OCI-LY1 (cell line): ENCODE measurements around the gene ACSM4.
"Not testable (repeated sequence)": the region's sequence is repeated elsewhere in the genome, so short reads cannot be mapped to it uniquely, and the experiment has no call there.

Experiments
- CTCF ChIP-seq: fragments of 200-600 bp; sonication (generic), shearing (Covaris generic); IDR thresholded peaks from 2 replicates; pipeline ENCODE4 v1.5.1; 2017; ENCODE audit warnings: mild to moderate bottlenecking, antibody characterized with exemption, low read length, moderate library complexity, mixed read lengths
- EZH2 ChIP-seq: fragments of 200-600 bp; sonication (generic), shearing (Covaris generic); IDR thresholded peaks from 2 replicates; pipeline ENCODE4 v1.8.0; 2017; ENCODE audit warnings: borderline replicate concordance, mixed run types, mild to moderate bottlenecking, antibody characterized with exemption, low read length, moderate library complexity, mixed read lengths

DNA sequence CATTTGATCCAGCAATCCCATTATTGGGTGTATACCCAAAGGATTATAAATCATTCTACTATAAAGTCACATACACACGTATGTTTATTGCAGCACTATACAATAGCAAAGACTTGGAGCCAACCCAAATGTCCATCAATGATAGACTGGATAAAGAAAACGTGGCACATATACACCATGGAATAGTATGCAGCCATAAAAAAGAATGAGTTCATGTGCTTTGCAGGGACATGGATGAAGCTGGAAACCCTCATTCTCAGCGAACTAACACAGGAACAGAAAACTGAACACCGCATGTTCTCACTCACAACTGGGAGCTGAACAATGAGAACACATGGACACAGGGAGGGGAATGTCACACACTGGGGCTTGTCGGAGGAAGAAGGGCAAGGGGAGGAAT lies 33.9 kb downstream of the ACSM4 start:
- TF ChIP-seq CTCF, EZH2: not testable (repeated sequence)
